GM19099 (cell line): Measurements from ENCODE around the gene CRYBG2.

Experiments
- POLR2A ChIP-seq: IDR thresholded peaks from 3 replicates; pipeline ENCODE4 v1.6.1; 2011; ENCODE audit warnings: low read depth; ENCODE audit not compliant: insufficient read length; ENCODE audit errors: extremely low read depth

Gene CRYBG2

DNA sequence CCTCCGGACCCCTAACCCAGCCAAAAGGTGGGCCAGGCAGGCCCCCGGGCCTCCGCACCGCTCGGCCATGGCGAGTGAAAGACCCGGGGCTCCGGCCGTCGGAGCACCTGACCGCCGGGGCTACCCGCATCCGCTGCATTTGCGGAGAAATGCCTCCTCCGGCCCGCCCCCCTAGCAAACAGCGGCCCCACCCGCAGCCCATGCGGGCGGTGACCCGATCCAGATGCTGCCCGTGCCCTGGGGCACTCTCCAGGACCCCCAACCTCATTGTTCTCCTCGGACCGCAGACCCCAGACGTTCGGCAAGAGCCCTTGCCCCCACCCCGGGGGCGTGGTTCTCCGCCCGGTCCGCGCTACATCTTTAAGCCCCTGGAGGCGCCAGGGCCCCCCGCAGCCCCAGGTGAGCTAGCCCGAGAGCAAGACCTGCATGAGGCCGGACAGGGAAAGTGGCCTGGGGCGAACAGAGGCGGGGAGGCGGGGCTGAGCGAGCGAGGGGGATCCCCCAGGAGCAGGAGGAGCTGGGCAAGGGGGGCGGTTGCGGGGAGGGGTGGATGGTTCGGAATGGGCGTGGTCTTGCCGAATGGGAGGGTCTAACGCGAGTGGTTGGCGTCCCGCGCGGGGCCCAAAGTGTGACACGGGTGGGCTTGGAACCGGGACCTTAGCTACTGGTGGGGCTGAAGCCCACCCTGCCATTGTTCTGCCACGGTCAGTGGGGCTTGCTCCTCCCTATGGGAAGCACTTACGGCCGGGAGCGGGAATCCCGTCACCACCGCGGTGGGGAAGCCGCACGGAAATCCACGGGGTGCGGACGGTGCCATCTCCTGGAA is 6.3 kb upstream of the CRYBG2 start:
- TF ChIP-seq POLR2A = no peak

DNA sequence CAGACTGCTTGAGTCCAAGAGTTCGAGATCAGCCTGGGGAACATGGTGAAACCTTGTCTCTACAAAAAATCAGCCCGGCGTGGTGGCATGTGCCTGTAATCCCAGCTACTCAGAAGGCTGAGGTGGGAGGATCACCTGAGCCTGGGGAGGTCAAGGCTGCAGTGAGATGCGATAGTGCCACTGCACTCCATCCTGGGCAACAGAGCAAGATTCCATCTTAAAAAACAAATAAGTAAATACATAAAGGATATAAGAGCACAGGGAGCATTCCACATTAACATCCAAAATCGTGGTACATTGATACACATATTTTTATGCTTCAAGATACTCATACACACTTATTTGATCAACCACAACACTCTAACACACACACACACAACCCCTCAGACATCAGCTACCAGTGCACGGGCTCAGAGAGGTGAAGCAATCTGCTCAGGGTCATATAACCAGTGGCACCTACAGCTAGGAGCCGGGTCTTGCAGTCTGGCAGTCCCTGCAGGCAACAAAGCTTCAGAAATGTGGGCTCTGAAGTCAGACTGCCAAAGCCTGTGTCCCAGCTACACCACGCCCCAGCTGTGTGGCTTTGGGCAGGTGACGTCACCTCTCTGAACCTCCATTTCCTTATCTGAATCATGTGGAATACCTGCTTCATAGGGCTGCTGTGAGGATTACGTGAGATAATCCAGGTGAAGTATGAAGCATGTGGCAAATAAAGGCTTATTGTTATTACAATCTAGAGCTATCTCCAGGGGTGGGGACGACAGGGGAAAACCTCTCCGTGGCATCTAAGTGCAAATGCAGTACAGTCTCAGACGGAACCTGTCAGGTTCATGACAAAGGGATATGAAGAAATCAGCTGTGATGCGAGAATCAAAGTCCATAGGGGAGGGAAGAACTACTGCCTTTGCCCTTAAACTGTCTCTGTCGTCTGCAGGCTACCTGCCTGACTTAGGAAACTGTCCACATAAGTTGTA is 4.8 kb upstream of the CRYBG2 start:
- no peak for TF ChIP-seq POLR2A

DNA sequence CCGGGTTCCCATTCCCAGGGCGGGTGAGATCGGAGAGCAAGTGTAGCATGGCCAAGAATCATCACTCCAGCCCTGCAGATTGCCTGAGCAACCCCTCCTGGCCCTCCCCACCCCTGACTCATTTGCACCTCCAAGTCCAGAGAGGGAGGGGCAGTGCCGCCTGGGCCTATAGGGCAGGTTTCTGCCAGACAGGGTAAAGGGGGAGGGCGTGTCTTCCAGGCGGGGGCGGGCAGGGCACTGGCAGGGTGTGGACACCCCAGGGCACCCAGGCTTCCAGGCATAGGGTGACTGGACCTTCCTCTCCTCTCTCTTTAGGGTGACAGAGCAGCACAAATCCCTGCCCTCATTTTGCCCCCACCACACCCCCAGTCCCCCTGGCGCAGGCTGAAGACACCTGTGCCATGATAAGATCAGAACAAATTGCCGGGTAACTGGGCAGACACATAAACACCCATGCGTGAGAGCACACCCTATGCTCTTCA is 3.2 kb upstream of the CRYBG2 start:
- TF ChIP-seq POLR2A = no peak

DNA sequence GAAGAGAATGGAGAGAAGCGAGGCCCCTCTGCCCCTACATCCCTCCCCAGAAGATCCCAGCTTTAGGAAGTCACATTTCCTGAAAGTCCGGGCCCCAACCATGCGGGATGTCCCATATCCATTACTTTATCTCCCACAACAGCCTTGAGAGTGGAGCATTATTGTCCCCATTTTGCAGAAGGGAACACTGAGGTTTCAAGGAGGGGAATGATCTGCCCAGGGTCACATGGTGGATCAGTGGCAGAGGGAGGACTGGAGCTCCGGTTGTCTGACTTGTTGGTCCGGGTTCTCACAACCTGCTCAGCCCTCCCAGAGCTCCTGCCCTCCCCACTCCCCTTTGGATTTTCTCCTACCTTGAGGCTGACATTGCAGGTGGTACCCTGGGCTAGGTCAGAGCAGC is 2.2 kb upstream of the CRYBG2 start:
- TF ChIP-seq POLR2A = no peak

DNA sequence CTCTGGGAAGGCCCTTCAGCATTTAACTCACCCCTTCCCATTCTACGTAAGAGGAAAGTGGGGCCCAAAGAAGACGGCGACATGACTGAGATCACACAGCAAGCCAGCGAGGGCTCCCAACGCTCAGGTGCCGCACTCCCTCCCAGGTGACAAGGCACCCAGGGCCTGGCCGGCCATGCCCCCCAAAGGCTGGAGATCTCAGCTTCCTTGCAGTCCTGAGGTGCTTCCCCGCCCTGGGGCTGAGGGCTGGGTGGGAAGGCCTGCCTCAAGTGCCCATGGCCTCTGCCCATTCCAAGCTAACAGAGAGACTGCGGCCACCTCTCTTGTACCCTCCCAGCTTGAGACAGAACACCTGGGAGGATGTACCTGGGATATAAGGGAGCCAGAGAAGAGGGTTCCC is 1.0 kb upstream of the CRYBG2 start:
- no peak for TF ChIP-seq POLR2A

- TF ChIP-seq POLR2A = no peak
These were observed 595 bp downstream of the CRYBG2 start for GRCh38 chr1:26353210-26353859.

DNA sequence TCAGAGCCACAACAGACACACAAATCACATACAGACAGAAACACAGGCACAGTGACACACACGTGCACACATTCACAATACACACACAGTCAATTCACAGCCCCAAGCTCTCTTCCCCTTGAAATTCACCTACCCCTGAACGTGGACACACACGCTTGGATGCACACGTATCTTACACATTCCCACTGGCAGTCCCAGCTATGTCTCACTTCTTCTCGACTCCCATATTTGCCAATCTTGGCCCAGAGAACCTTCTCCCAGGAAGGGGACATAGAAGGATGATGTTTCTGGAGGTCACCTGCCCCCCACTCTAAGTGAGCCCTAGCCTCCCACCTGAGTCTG is 1.6 kb downstream of the CRYBG2 start:
- no peak for TF ChIP-seq POLR2A

DNA sequence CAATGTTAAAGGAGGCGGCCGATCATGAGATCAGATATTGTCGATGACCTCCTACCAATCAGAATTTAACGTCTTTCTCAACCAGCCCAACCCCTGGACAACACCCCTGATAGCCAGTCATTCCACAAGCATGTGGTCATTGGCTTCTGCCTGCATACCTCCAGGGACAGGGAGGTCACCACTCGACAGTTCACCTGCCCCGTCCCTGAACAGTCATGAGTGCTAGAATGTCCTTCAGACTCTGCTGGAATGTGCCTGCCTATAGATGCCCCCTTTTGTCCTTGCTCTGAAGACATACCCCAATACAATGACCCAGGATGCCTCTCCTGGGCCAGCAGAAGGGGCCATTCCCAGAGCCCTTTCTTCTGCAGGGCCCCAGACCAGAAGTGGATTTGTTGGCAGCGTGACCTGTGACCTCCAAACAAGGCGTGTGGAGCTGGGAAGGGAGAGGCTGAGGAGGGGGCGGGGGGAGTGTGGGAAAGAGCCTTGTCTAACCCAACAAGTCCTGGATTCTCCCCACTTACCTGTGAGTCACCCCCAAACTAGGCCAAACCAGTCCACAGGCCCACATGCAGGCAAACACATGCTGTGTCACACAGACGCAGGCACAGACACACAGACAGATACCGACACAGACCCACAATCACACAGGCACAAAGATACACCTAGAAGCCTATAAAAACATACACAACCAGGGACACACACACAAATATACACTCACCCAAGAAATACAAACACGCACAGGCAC is 2.2 kb downstream of the CRYBG2 start:
- TF ChIP-seq POLR2A = no peak

GRCh38 chr1:26350701-26351589 is 3.0 kb downstream of the CRYBG2 start:
- no peak for TF ChIP-seq POLR2A

DNA sequence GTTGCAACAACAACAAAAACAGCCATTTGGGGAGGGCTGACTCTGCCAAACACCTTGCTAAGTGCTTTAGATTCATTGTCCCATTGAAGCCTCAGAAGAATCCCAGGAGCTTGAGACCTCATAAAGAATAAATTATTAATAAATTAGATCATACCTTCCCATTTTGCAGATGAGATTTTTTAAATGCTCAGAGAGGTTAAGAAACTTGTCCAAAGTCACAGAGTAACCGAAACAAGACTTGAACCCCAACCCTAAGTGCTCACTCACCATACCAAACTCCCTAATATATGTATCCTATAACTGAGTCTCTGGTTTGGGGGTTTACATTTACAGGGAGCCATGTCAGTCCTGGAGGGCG is 3.6 kb downstream of the CRYBG2 start:
- no peak for TF ChIP-seq POLR2A

DNA sequence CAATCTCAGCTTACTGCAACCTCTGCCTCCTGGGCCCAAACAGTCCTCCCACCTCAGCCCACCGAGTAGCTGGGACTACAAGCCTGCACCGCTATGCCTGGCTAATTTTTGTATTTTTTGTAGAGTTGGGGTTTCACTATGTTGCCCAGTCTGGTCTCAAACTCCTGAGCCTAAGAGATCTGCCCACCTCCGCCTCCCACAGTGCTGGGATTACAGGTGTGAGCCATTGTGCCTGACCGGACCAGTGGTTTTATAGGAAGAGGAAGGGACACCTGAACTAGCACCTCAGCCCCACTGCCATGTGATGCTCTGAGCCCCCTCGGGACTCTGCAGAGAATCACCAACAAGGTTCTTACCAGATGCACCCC is 4.1 kb downstream of the CRYBG2 start:
- no peak for TF ChIP-seq POLR2A

- TF ChIP-seq POLR2A = no peak
These were observed 4.6 kb downstream of the CRYBG2 start for GRCh38 chr1:26349188-26349876.
